DMS53 treated with DMSO at 0.1 percent for 48 hours (cell line): ENCODE data around the gene SOWAHA.
"Not testable (repeated sequence)": the region's sequence is repeated elsewhere in the genome, so short reads cannot be mapped to it uniquely, and the experiment has no call there.

Source experiments
- DNase-seq: peaks from one replicate; lab custom pipeline; 2025; ENCODE audit not compliant: unreplicated experiment; lab: John Stamatoyannopoulos, UW

The SOWAHA gene

GRCh38 chr5:132806804-132807162 is 6.3 kb upstream of the SOWAHA start:
- not testable (repeated sequence) for DNase-seq

GRCh38 chr5:132807163-132807838 is 5.8 kb upstream of the SOWAHA start:
- DNase-seq, result peak; percentile 49

- DNase-seq, result no peak
Measured at GRCh38 chr5:132808448-132808847, 4.7 kb upstream of the SOWAHA start.

GRCh38 chr5:132808866-132809265 is 4.2 kb upstream of the SOWAHA start:
- no peak for DNase-seq

GRCh38 chr5:132810605-132811004 is 2.5 kb upstream of the SOWAHA start:
- DNase-seq, result no peak

- no peak for DNase-seq
Measured at GRCh38 chr5:132812123-132812765, 858 bp upstream of the SOWAHA start.

GRCh38 chr5:132813599-132814502 is 749 bp downstream of the SOWAHA start:
- DNase-seq, result no peak

- DNase-seq, result no peak
Measured at GRCh38 chr5:132814503-132815294, 1.6 kb downstream of the SOWAHA start.

GRCh38 chr5:132815454-132815853 is 2.4 kb downstream of the SOWAHA start:
- DNase-seq, result no peak

GRCh38 chr5:132816083-132816482 is 3.0 kb downstream of the SOWAHA start:
- no peak for DNase-seq

- no peak for DNase-seq
Measured at GRCh38 chr5:132816554-132816953, 3.5 kb downstream of the SOWAHA start.

- DNase-seq, result no peak
Measured at GRCh38 chr5:132817011-132817410, 3.9 kb downstream of the SOWAHA start.

- DNase-seq, result no peak
Measured at GRCh38 chr5:132819468-132819867, 6.4 kb downstream of the SOWAHA start.

- DNase-seq, result peak; percentile 84
Measured at GRCh38 chr5:132820162-132820754, 7.2 kb downstream of the SOWAHA start.

- no peak for DNase-seq
Measured at GRCh38 chr5:132821350-132821749, 8.2 kb downstream of the SOWAHA start.

- no peak for DNase-seq
Measured at GRCh38 chr5:132821791-132822190, 8.7 kb downstream of the SOWAHA start.

- peak; percentile 56 for DNase-seq
Measured at GRCh38 chr5:132822650-132823480, 9.8 kb downstream of the SOWAHA start.

- no peak for DNase-seq
Measured at GRCh38 chr5:132823481-132824050, 10.5 kb downstream of the SOWAHA start.

- DNase-seq, result no peak
Measured at GRCh38 chr5:132824426-132824825, 11.3 kb downstream of the SOWAHA start.
